HEK293 (cell line): ENCODE data around the gene DBH.

Experiments used
- CTCF ChIA-PET: fragments of 350-600 bp; formaldehyde crosslinking; extraction: SDS; loops from one replicate; lab custom pipeline; 2021; ENCODE audit warnings: antibody characterized with exemption; lab: Yijun Ruan, JAX
- POLR2A ChIA-PET: fragments of 300-600 bp; formaldehyde crosslinking; extraction: SDS; loops from one replicate; lab custom pipeline; 2020; ENCODE audit warnings: antibody characterized with exemption, inconsistent platforms; lab: Yijun Ruan, JAX
- H3K27ac ChIP-seq: fragments of 200-500 bp; sonication (Bioruptor generic); 2 replicates; pipeline ENCODE4 v1.5.1; 2014; ENCODE audit warnings: low read depth, low read length, control low read depth, inconsistent platforms; ENCODE audit errors: extremely low read depth
- H3K36me3 ChIP-seq, 2 experiments: fragments of 200-500 bp in 1 of 2; sonication (Bioruptor generic) in 1 of 2; 1 replicate in 1 of 2; 2 replicates in 1 of 2; pipeline ENCODE4 v1.5.1; 2014 to 2017; ENCODE audit warnings: inconsistent platforms in 2 of 2, low read length in 2 of 2; ENCODE audit not compliant: control insufficient read depth in 2 of 2, insufficient read depth in 1 of 2
- H3K4me1 ChIP-seq: fragments of 200-500 bp; sonication (Bioruptor generic); 2 replicates; pipeline ENCODE4 v1.5.1; 2014; ENCODE audit warnings: mild to moderate bottlenecking, low read length, inconsistent platforms; ENCODE audit not compliant: control insufficient read depth, insufficient read depth
- H3K4me3 ChIP-seq: 2 replicates; pipeline ENCODE4 v1.5.1; 2011; ENCODE audit warnings: low read depth, mild to moderate bottlenecking, control low read depth, low read length, moderate library complexity
- H3K9me3 ChIP-seq: fragments of 200-500 bp; sonication (Bioruptor generic); 2 replicates; pipeline ENCODE4 v1.5.1; 2014; ENCODE audit warnings: low read depth, low read length, inconsistent platforms; ENCODE audit not compliant: control insufficient read depth, insufficient read depth
- GLIS2 ChIP-seq: fragments of 450-650 bp; formaldehyde crosslinking; IDR thresholded peaks from 2 replicates; pipeline ENCODE4 v1.5.1; 2016; ENCODE audit warnings: missing biosample characterization, missing genetic modification characterization
- IKZF3 ChIP-seq: fragments of 450-650 bp; IDR thresholded peaks from 2 replicates; pipeline ENCODE4 v1.5.0; 2018; ENCODE audit warnings: missing biosample characterization, mild to moderate bottlenecking, missing genetic modification characterization, moderate library complexity
- KLF9 ChIP-seq: fragments of 450-650 bp; formaldehyde crosslinking; IDR thresholded peaks from 2 replicates; pipeline ENCODE4 v1.5.1; 2016; ENCODE audit warnings: missing biosample characterization, missing genetic modification characterization, low read depth
- MZF1 ChIP-seq: fragments of 450-650 bp; formaldehyde crosslinking; IDR thresholded peaks from 2 replicates; pipeline ENCODE4 v1.5.1; 2017; ENCODE audit warnings: missing biosample characterization, missing genetic modification characterization, borderline replicate concordance
- PRDM6 ChIP-seq: fragments of 450-650 bp; formaldehyde crosslinking; IDR thresholded peaks from 2 replicates; pipeline ENCODE4 v1.5.1; 2017; ENCODE audit warnings: missing biosample characterization, missing genetic modification characterization
- TCF7L2 ChIP-seq: IDR thresholded peaks from 2 replicates; pipeline ENCODE4 v1.6.1; 2011; ENCODE audit warnings: low read depth, mild to moderate bottlenecking, inconsistent platforms, low read length, moderate library complexity, borderline replicate concordance
- ZBTB20 ChIP-seq: fragments of 450-650 bp; formaldehyde crosslinking; IDR thresholded peaks from 2 replicates; pipeline ENCODE4 v1.5.1; 2016; ENCODE audit warnings: missing biosample characterization, missing genetic modification characterization
- ZBTB7A ChIP-seq: fragments of 450-650 bp; formaldehyde crosslinking; IDR thresholded peaks from 2 replicates; pipeline ENCODE4 v1.5.1; 2016; ENCODE audit warnings: low read depth, missing biosample characterization, missing genetic modification characterization
- ZIC2 ChIP-seq: fragments of 450-650 bp; formaldehyde crosslinking; IDR thresholded peaks from 2 replicates; pipeline ENCODE4 v1.5.1; 2016; ENCODE audit warnings: missing biosample characterization, missing genetic modification characterization
- ZNF10 ChIP-seq: fragments of 450-650 bp; formaldehyde crosslinking; IDR thresholded peaks from 2 replicates; pipeline ENCODE4 v1.5.1; 2017; ENCODE audit warnings: missing biosample characterization, missing genetic modification characterization
- ZNF112 ChIP-seq: fragments of 450-650 bp; formaldehyde crosslinking; IDR thresholded peaks from 2 replicates; pipeline ENCODE4 v1.5.0; 2017; ENCODE audit warnings: missing biosample characterization, missing genetic modification characterization
- ZNF133 ChIP-seq: fragments of 450-650 bp; formaldehyde crosslinking; IDR thresholded peaks from 2 replicates; pipeline ENCODE4 v1.5.1; 2016; ENCODE audit warnings: missing biosample characterization, missing genetic modification characterization
- ZNF211 ChIP-seq: fragments of 450-650 bp; formaldehyde crosslinking; IDR thresholded peaks from 2 replicates; pipeline ENCODE4 v1.5.1; 2016; ENCODE audit warnings: low read depth, missing biosample characterization, missing genetic modification characterization
- ZNF302 ChIP-seq: fragments of 450-650 bp; formaldehyde crosslinking; IDR thresholded peaks from 2 replicates; pipeline ENCODE4 v1.5.1; 2016; ENCODE audit warnings: missing biosample characterization, missing genetic modification characterization, low read depth
- ZNF362 ChIP-seq: fragments of 450-650 bp; formaldehyde crosslinking; IDR thresholded peaks from 2 replicates; pipeline ENCODE4 v1.5.1; 2016; ENCODE audit warnings: missing biosample characterization, missing genetic modification characterization
- ZNF394 ChIP-seq: fragments of 450-650 bp; formaldehyde crosslinking; IDR thresholded peaks from 2 replicates; pipeline ENCODE4 v1.5.1; 2016; ENCODE audit warnings: missing biosample characterization, missing genetic modification characterization, mild to moderate bottlenecking, moderate library complexity, borderline replicate concordance
- ZNF433 ChIP-seq: fragments of 450-650 bp; formaldehyde crosslinking; IDR thresholded peaks from 2 replicates; pipeline ENCODE4 v1.5.1; 2016; ENCODE audit warnings: missing biosample characterization, missing genetic modification characterization, low read depth
- ZNF501 ChIP-seq: fragments of 450-650 bp; formaldehyde crosslinking; IDR thresholded peaks from 2 replicates; pipeline ENCODE4 v1.5.1; 2016; ENCODE audit warnings: missing biosample characterization, missing genetic modification characterization
- ZNF510 ChIP-seq: fragments of 450-650 bp; formaldehyde crosslinking; IDR thresholded peaks from 2 replicates; pipeline ENCODE4 v1.5.1; 2018; ENCODE audit warnings: mild to moderate bottlenecking, missing genetic modification characterization, missing biosample characterization; ENCODE audit not compliant: insufficient replicate concordance
- ZNF521 ChIP-seq: fragments of 450-650 bp; formaldehyde crosslinking; IDR thresholded peaks from 2 replicates; pipeline ENCODE4 v1.5.1; 2017; ENCODE audit warnings: missing biosample characterization, mild to moderate bottlenecking, missing genetic modification characterization
- ZNF585B ChIP-seq: fragments of 450-650 bp; formaldehyde crosslinking; IDR thresholded peaks from 2 replicates; pipeline ENCODE4 v1.5.1; 2016; ENCODE audit warnings: missing biosample characterization, missing genetic modification characterization
- ZNF654 ChIP-seq: fragments of 450-650 bp; formaldehyde crosslinking; IDR thresholded peaks from 2 replicates; pipeline ENCODE4 v1.5.1; 2016; ENCODE audit warnings: low read depth, missing biosample characterization, missing genetic modification characterization
- ZNF677 ChIP-seq: fragments of 450-650 bp; IDR thresholded peaks from 2 replicates; pipeline ENCODE4 v1.5.0; 2018; ENCODE audit warnings: missing biosample characterization, mild to moderate bottlenecking, missing genetic modification characterization, moderate library complexity
- ZSCAN4 ChIP-seq: fragments of 450-650 bp; formaldehyde crosslinking; IDR thresholded peaks from 2 replicates; pipeline ENCODE4 v1.5.1; 2017; ENCODE audit warnings: missing biosample characterization, missing genetic modification characterization

DBH gene

GRCh38 chr9:133691191-133691590 is 55.0 kb downstream of the DBH start:
- ChIA-PET POLR2A (no interaction called here), CTCF (no interaction called here)
- TF ChIP-seq ZNF394 (tag by site-specific recombination) (no peak), ZSCAN4 (tag by site-specific recombination) (peak; percentile 61), GLIS2 (0 out of 2 replicates have a peak, but pooled peaks have one; percentile 22), ZNF501 (no peak), ZNF302 (no peak)
- no peaks in the 10 kb centered on the region for H3K36me3 ChIP-seq
- no peak overlapping the region for H3K27ac ChIP-seq
- H3K9me3 ChIP-seq: no peaks in the 10 kb centered on the region
- no peak overlapping the region for H3K4me3 ChIP-seq
- H3K4me1 ChIP-seq: no peaks in the 10 kb centered on the region

GRCh38 chr9:133691626-133692363 is 55.6 kb downstream of the DBH start:
- no peak overlapping the region for H3K4me3 ChIP-seq
- no peak overlapping the region for H3K27ac ChIP-seq
- no peaks in the 10 kb centered on the region for H3K9me3 ChIP-seq
- H3K36me3 ChIP-seq: no peaks in the 10 kb centered on the region
- POLR2A ChIA-PET: no interaction called here
- TF ChIP-seq ZIC2 (tag by site-specific recombination) (0 out of 2 replicates have a peak, but pooled peaks have one; percentile 19), ZBTB20 (tag by site-specific recombination) (no peak), TCF7L2 (no peak)
- CTCF ChIA-PET: interaction anchor here (0.7 kb wide), 1 partner anchor 21 kb away, joined by 3 read pairs; no protein-coding TSS in a partner anchor
- H3K4me1 ChIP-seq: no peaks in the 10 kb centered on the region

- no peaks in the 10 kb centered on the region for H3K36me3 ChIP-seq
- no peak overlapping the region for H3K4me3 ChIP-seq
- TF ChIP-seq ZNF10 (tag by site-specific recombination) (no peak), KLF9 (no peak), ZNF585B (tag by site-specific recombination) (no peak), ZNF362 (no peak), ZBTB7A (no peak), ZNF211 (tag by site-specific recombination) (no peak), PRDM6 (tag by site-specific recombination) (no peak), TCF7L2 (no peak), ZNF521 (tag by site-specific recombination) (no peak), ZNF654 (tag by site-specific recombination) (no peak), ZNF510 (tag by site-specific recombination) (no peak), ZNF433 (tag by site-specific recombination) (no peak), ZBTB20 (tag by site-specific recombination) (no peak), MZF1 (no peak), ZNF112 (tag by site-specific recombination) (no peak), IKZF3 (no peak), ZNF133 (tag by site-specific recombination) (no peak), ZNF677 (tag by site-specific recombination) (no peak)
- no peaks in the 10 kb centered on the region for H3K9me3 ChIP-seq
- no peaks in the 10 kb centered on the region for H3K4me1 ChIP-seq
- ChIA-PET POLR2A (no interaction called here), CTCF (interaction anchor here (0.7 kb wide), 1 partner anchor 22 kb away, joined by 3 read pairs; no protein-coding TSS in a partner anchor)
- H3K27ac ChIP-seq: no peak overlapping the region
These were observed 56.3 kb downstream of the DBH start for GRCh38 chr9:133692364-133692985.
